CD4-positive, alpha-beta memory T cell (primary cell): ENCODE measurements around the gene ANKHD1. TPM values are rescaled to one million over a fixed set of nuclear protein-coding genes. Genes with fewer than 3 reads are reported as not detected.
A peak's percentile ranks its signal among the peaks of the same experiment; 100 is the strongest.
"Not testable (repeated sequence)": the region's sequence is repeated elsewhere in the genome, so short reads cannot be mapped to it uniquely, and the experiment has no call there.

ENCODE experiments used
- CTCF ChIA-PET: fragments of 350-600 bp; sonication (Branson Sonifier 250); formaldehyde crosslinking; loops from one replicate; lab custom pipeline; 2021; ENCODE audit warnings: inconsistent platforms; ENCODE audit not compliant: partially characterized antibody; lab: Charles Lee
- POLR2A ChIA-PET: fragments of 350-600 bp; sonication (Branson Sonifier 250); formaldehyde crosslinking; loops from one replicate; lab custom pipeline; 2021; ENCODE audit not compliant: partially characterized antibody; lab: Charles Lee
- DNase-seq, 5 donors: peaks; one replicate each; pipeline versions ENCODE4 v3.0.0 to v3.0.0-alpha.2; 2020 to 2022; ENCODE audit warnings: mixed read lengths in 1 of 5
- H3K27ac ChIP-seq: one replicate; pipeline ENCODE4 v1.7.0; 2013; ENCODE audit warnings: low read depth, low read length
- H3K27me3 ChIP-seq: 2 replicates; pipeline ENCODE4 v1.7.0; 2013; ENCODE audit warnings: mild to moderate bottlenecking, low read length, moderate library complexity; ENCODE audit not compliant: insufficient read depth
- H3K36me3 ChIP-seq: 2 replicates; pipeline ENCODE4 v1.7.0; 2013; ENCODE audit warnings: mild to moderate bottlenecking, low read length, moderate library complexity; ENCODE audit not compliant: insufficient read depth
- H3K4me1 ChIP-seq: 2 replicates; pipeline ENCODE4 v1.7.0; 2013; ENCODE audit warnings: mild to moderate bottlenecking, low read length, moderate library complexity; ENCODE audit not compliant: insufficient read depth
- H3K4me3 ChIP-seq, 2 donors: one replicate each; pipeline ENCODE4 v1.7.0; 2013; ENCODE audit warnings: low read length in 2 of 2, mild to moderate bottlenecking in 1 of 2
- H3K9me3 ChIP-seq, 2 donors: one replicate each; pipeline ENCODE4 v1.7.0; 2013; ENCODE audit warnings: low read length in 2 of 2, control low read depth in 1 of 2; ENCODE audit not compliant: control insufficient read depth in 1 of 2
- H3K27ac Mint-ChIP-seq, 7 donors: one replicate each; pipeline ENCODE4 v1.8.0; 2020 to 2021; ENCODE audit warnings: mixed read lengths in 7 of 7, mild to moderate bottlenecking in 6 of 7, inconsistent platforms in 3 of 7, moderate library complexity in 3 of 7
- H3K27me3 Mint-ChIP-seq, 2 donors: one replicate each; pipeline ENCODE4 v1.8.0; 2020 to 2021; ENCODE audit warnings: mixed read lengths in 2 of 2
- H3K36me3 Mint-ChIP-seq, 2 donors: one replicate each; pipeline ENCODE4 v1.8.0; 2020 to 2021; ENCODE audit warnings: mixed read lengths in 2 of 2, inconsistent platforms in 1 of 2, mild to moderate bottlenecking in 1 of 2
- H3K4me1 Mint-ChIP-seq, 4 donors: one replicate each; pipeline ENCODE4 v1.8.0; 2020 to 2021; ENCODE audit warnings: mixed read lengths in 4 of 4, mild to moderate bottlenecking in 1 of 4
- H3K4me3 Mint-ChIP-seq, 8 donors: one replicate each; pipeline ENCODE4 v1.8.0; 2020 to 2021; ENCODE audit warnings: mixed read lengths in 8 of 8, mild to moderate bottlenecking in 7 of 8, moderate library complexity in 6 of 8, inconsistent platforms in 3 of 8
- H3K9me3 Mint-ChIP-seq, 8 donors: one replicate each; pipeline ENCODE4 v1.8.0; 2020 to 2021; ENCODE audit warnings: mixed read lengths in 8 of 8, mild to moderate bottlenecking in 5 of 8, inconsistent platforms in 3 of 8, moderate library complexity in 1 of 8
- intact Hi-C: fragments of 100-400 bp; cut with micrococcal nuclease; formaldehyde crosslinking; loops from one replicate; pipeline ENCODE4 v1.15.1; 2023
- polyA plus RNA-seq, 2 donors: library from polyadenylated mRNA; unstranded; fragments of 300-500 nt; fragmentation: Illumina TruSeq; gene quantifications; one replicate each; pipeline ENCODE4 v1.2.3, GENCODE V29; 2021
- total RNA-seq, 2 experiments: library from RNA; stranded (reverse); gene quantifications; one replicate each; pipeline ENCODE4 v1.2.3, GENCODE V29; 2021

Gene ANKHD1
- total and polyA plus RNA-seq, 4 experiments from 2014 or later = 58.6 to 252 (median 164) TPM

GRCh38 chr5:140483055-140483454 is 81.4 kb downstream of the ANKHD1 start:
- peaks cover 20 to 38% of the 10 kb centered on the region in 2 donors for H3K36me3 Mint-ChIP-seq
- H3K4me1 Mint-ChIP-seq = peaks cover 0 to 1% (median 0%) of the 10 kb centered on the region in 4 donors
- DNase-seq = no peak
- H3K9me3 Mint-ChIP-seq = no peaks in the 10 kb centered on the region
- CTCF ChIA-PET = no interaction called here
- H3K4me3 ChIP-seq = no peak overlapping the region
- no peaks in the 10 kb centered on the region for H3K27me3 Mint-ChIP-seq
- H3K36me3 ChIP-seq = peaks cover 29% of the 10 kb centered on the region
- intact Hi-C loops = no loop called here
- H3K4me3 Mint-ChIP-seq = no peak overlapping the region
- H3K9me3 ChIP-seq = no peaks in the 10 kb centered on the region
- H3K27me3 ChIP-seq = no peaks in the 10 kb centered on the region
- H3K27ac ChIP-seq = no peak overlapping the region
- H3K4me1 ChIP-seq = no peaks in the 10 kb centered on the region
- H3K27ac Mint-ChIP-seq = no peak overlapping the region
- POLR2A ChIA-PET = no interaction called here

GRCh38 chr5:140488141-140488540 is 86.5 kb downstream of the ANKHD1 start:
- H3K27me3 Mint-ChIP-seq, H3K4me3 Mint-ChIP-seq, H3K27ac ChIP-seq, H3K4me1 ChIP-seq, H3K4me1 Mint-ChIP-seq, H3K9me3 Mint-ChIP-seq, H3K9me3 ChIP-seq, H3K4me3 ChIP-seq, DNase-seq, intact Hi-C loops, H3K27me3 ChIP-seq: not testable (repeated sequence)
- POLR2A ChIA-PET = interaction anchor here (0.6 kb wide), 1 partner anchor 9 kb away, joined by 3 read pairs; no protein-coding TSS in a partner anchor
- peaks cover 25 to 61% of the 10 kb centered on the region in 2 donors for H3K36me3 Mint-ChIP-seq
- peak overlapping the region in 1 of 7 donors; percentile 50 for H3K27ac Mint-ChIP-seq
- H3K36me3 ChIP-seq = peaks cover 31% of the 10 kb centered on the region
- CTCF ChIA-PET = interaction anchor here (2.6 kb wide), 1 partner anchor 115 kb away, joined by 11 read pairs; no protein-coding TSS in a partner anchor

GRCh38 chr5:140488914-140489313 is 87.3 kb downstream of the ANKHD1 start:
- Histone ChIP-seq H3K27me3 (no peaks in the 10 kb centered on the region), H3K4me1 (no peaks in the 10 kb centered on the region), H3K9me3 (no peaks in the 10 kb centered on the region), H3K27ac (no peak overlapping the region), H3K4me3 (no peak overlapping the region), H3K36me3 (peaks cover 27% of the 10 kb centered on the region)
- Mint-ChIP-seq H3K9me3 (no peaks in the 10 kb centered on the region), H3K4me3 (no peak overlapping the region), H3K27ac (no peak overlapping the region), H3K27me3 (no peaks in the 10 kb centered on the region), H3K4me1 (peaks cover 0 to 6% (median 4%) of the 10 kb centered on the region in 4 donors), H3K36me3 (peaks cover 25 to 65% of the 10 kb centered on the region in 2 donors)
- no peak for DNase-seq
- ChIA-PET POLR2A (no interaction called here), CTCF (interaction anchor here (2.6 kb wide), 1 partner anchor 116 kb away, joined by 11 read pairs; no protein-coding TSS in a partner anchor)
- intact Hi-C loops = no loop called here

GRCh38 chr5:140497897-140498296 is 96.3 kb downstream of the ANKHD1 start:
- Mint-ChIP-seq H3K27me3 (no peaks in the 10 kb centered on the region), H3K9me3 (no peaks in the 10 kb centered on the region), H3K36me3 (peaks cover 21 to 45% of the 10 kb centered on the region in 2 donors), H3K4me3 (no peak overlapping the region), H3K4me1 (peaks cover 10 to 18% (median 17%) of the 10 kb centered on the region in 4 donors), H3K27ac (peak overlapping the region in 3 of 7 donors; percentile 0 to 61 (median 34))
- intact Hi-C loops = no loop called here
- Histone ChIP-seq H3K27ac (no peak overlapping the region), H3K27me3 (no peaks in the 10 kb centered on the region), H3K4me1 (no peaks in the 10 kb centered on the region), H3K4me3 (no peak overlapping the region), H3K36me3 (no peaks in the 10 kb centered on the region), H3K9me3 (no peaks in the 10 kb centered on the region)
- CTCF ChIA-PET = interaction anchor here (1.1 kb wide), 1 partner anchor 137 kb away, joined by 3 read pairs; no protein-coding TSS in a partner anchor
- POLR2A ChIA-PET = no interaction called here
- DNase-seq = no peak

- H3K4me3 Mint-ChIP-seq = no peak overlapping the region
- H3K4me1 Mint-ChIP-seq = peaks cover 10 to 18% (median 15%) of the 10 kb centered on the region in 4 donors
- no peak for DNase-seq
- peaks cover 21 to 40% of the 10 kb centered on the region in 2 donors for H3K36me3 Mint-ChIP-seq
- Histone ChIP-seq H3K36me3 (no peaks in the 10 kb centered on the region), H3K27me3 (no peaks in the 10 kb centered on the region), H3K9me3 (no peaks in the 10 kb centered on the region), H3K4me3 (no peak overlapping the region), H3K27ac (no peak overlapping the region), H3K4me1 (no peaks in the 10 kb centered on the region)
- no peak overlapping the region for H3K27ac Mint-ChIP-seq
- H3K27me3 Mint-ChIP-seq = no peaks in the 10 kb centered on the region
- CTCF ChIA-PET = interaction anchor here (1.1 kb wide), 1 partner anchor 137 kb away, joined by 3 read pairs; no protein-coding TSS in a partner anchor
- POLR2A ChIA-PET = interaction anchor here (0.7 kb wide), 1 partner anchor 63 kb away, joined by 3 read pairs; no protein-coding TSS in a partner anchor
- no peaks in the 10 kb centered on the region for H3K9me3 Mint-ChIP-seq
- intact Hi-C loops = no loop called here
These were observed 97.0 kb downstream of the ANKHD1 start for GRCh38 chr5:140498591-140498990.

- Mint-ChIP-seq H3K4me1 (peaks cover 0 to 9% (median 6%) of the 10 kb centered on the region in 4 donors), H3K27me3 (no peaks in the 10 kb centered on the region), H3K27ac (no peak overlapping the region), H3K9me3 (no peaks in the 10 kb centered on the region), H3K36me3 (peaks cover 18 to 37% of the 10 kb centered on the region in 2 donors), H3K4me3 (no peak overlapping the region)
- Histone ChIP-seq H3K27ac (no peak overlapping the region), H3K27me3 (no peaks in the 10 kb centered on the region), H3K9me3 (no peaks in the 10 kb centered on the region), H3K4me3 (no peak overlapping the region), H3K36me3 (peaks cover 32% of the 10 kb centered on the region), H3K4me1 (no peaks in the 10 kb centered on the region)
- no peak for DNase-seq
- ChIA-PET POLR2A (no interaction called here), CTCF (no interaction called here)
- intact Hi-C loops = no loop called here
These were observed 101.2 kb downstream of the ANKHD1 start for GRCh38 chr5:140502834-140503233.

GRCh38 chr5:140509898-140510297 is 108.3 kb downstream of the ANKHD1 start:
- peaks cover 72% of the 10 kb centered on the region for H3K36me3 ChIP-seq
- CTCF ChIA-PET = no interaction called here
- H3K27me3 ChIP-seq = no peaks in the 10 kb centered on the region
- POLR2A ChIA-PET = no interaction called here
- H3K9me3 ChIP-seq = no peaks in the 10 kb centered on the region
- no peaks in the 10 kb centered on the region for H3K9me3 Mint-ChIP-seq
- intact Hi-C loops = no loop called here
- H3K4me3 Mint-ChIP-seq = no peak overlapping the region
- peaks cover 46 to 70% of the 10 kb centered on the region in 2 donors for H3K36me3 Mint-ChIP-seq
- H3K4me1 ChIP-seq = no peaks in the 10 kb centered on the region
- DNase-seq = no peak
- no peaks in the 10 kb centered on the region for H3K27me3 Mint-ChIP-seq
- peak overlapping the region in 1 of 7 donors; percentile 42 for H3K27ac Mint-ChIP-seq
- no peak overlapping the region for H3K4me3 ChIP-seq
- no peak overlapping the region for H3K27ac ChIP-seq
- H3K4me1 Mint-ChIP-seq = no peaks in the 10 kb centered on the region
